Measurements from ENCODE around the gene KRTAP10-4.

Gene KRTAP10-4

GRCh38 chr21:44585892-44586291 is 12.4 kb downstream of the KRTAP10-4 start:
- no peak for TF ChIP-seq POLR2AphosphoS5 (IDR thresholded peaks at IDR 0.05; ENCODE audit: low read depth, low read length)
- TF ChIP-seq TAF1 (IDR thresholded peaks at IDR 0.05; ENCODE audit: borderline replicate concordance, insufficient read depth, low read length): no peak
- TF ChIP-seq FOXP2 (optimal IDR thresholded peaks at IDR 0.05; ENCODE audit: borderline replicate concordance, extremely low read depth, extremely low read length, insufficient read depth): no peak
- TF ChIP-seq SIN3A (IDR thresholded peaks at IDR 0.05; ENCODE audit: borderline replicate concordance, insufficient read depth, low read length): no peak
- no peak for TF ChIP-seq REST (IDR thresholded peaks at IDR 0.05; ENCODE audit: insufficient read depth in 1 of 2, low read depth in 2 of 2, low read length in 2 of 2)

GRCh38 chr21:44589094-44589493 is 15.6 kb downstream of the KRTAP10-4 start:
- TF ChIP-seq SIN3A (IDR thresholded peaks at IDR 0.05; ENCODE audit: borderline replicate concordance, insufficient read depth, low read length) (no peak), TAF1 (IDR thresholded peaks at IDR 0.05; ENCODE audit: borderline replicate concordance, insufficient read depth, low read length) (no peak), REST (IDR thresholded peaks at IDR 0.05; ENCODE audit: insufficient read depth in 1 of 2, low read depth in 2 of 2, low read length in 2 of 2) (no peak), POLR2AphosphoS5 (IDR thresholded peaks at IDR 0.05; ENCODE audit: low read depth, low read length) (no peak), FOXP2 (optimal IDR thresholded peaks at IDR 0.05; ENCODE audit: borderline replicate concordance, extremely low read depth, extremely low read length, insufficient read depth) (no peak)

- no peak for TF ChIP-seq POLR2AphosphoS5 (IDR thresholded peaks at IDR 0.05; ENCODE audit: low read depth, low read length)
Observed at GRCh38 chr21:44589586-44590305, 16.2 kb downstream of the KRTAP10-4 start.

- no peak for TF ChIP-seq REST (IDR thresholded peaks at IDR 0.05; ENCODE audit: insufficient read depth in 1 of 2, low read depth in 2 of 2, low read length in 2 of 2)
Observed at GRCh38 chr21:44590311-44590721, 16.8 kb downstream of the KRTAP10-4 start.

- TF ChIP-seq FOXP2 (optimal IDR thresholded peaks at IDR 0.05; ENCODE audit: borderline replicate concordance, extremely low read depth, extremely low read length, insufficient read depth) (no peak), TAF1 (IDR thresholded peaks at IDR 0.05; ENCODE audit: borderline replicate concordance, insufficient read depth, low read length) (no peak), POLR2AphosphoS5 (IDR thresholded peaks at IDR 0.05; ENCODE audit: low read depth, low read length) (no peak), SIN3A (IDR thresholded peaks at IDR 0.05; ENCODE audit: borderline replicate concordance, insufficient read depth, low read length) (no peak), REST (IDR thresholded peaks at IDR 0.05; ENCODE audit: insufficient read depth in 1 of 2, low read depth in 2 of 2, low read length in 2 of 2) (no peak)
Observed at GRCh38 chr21:44592446-44593311, 19.1 kb downstream of the KRTAP10-4 start, which contains the start of gene KRTAP10-6. Gene KRTAP10-6, minus strand, starts transcription at chr21:44592505. Its CDS starts 21 bp downstream, at chr21:44592484.
